Spinal cord (tissue), 10 donors: ENCODE data around the gene NYAP2. TPM values are rescaled to one million over a fixed set of nuclear protein-coding genes. Genes with fewer than 3 reads are reported as not detected.
A peak's percentile ranks its signal among the peaks of the same experiment; 100 is the strongest.

Experiments
- DNase-seq, 6 donors: peaks; one replicate each; pipeline versions ENCODE4 v3.0.0 to v3.0.0-alpha.2; 2013 to 2015; ENCODE audit warnings: low spot score in 6 of 6, low read depth in 4 of 6
- H3K27ac ChIP-seq: one replicate; pipeline ENCODE4 v1.5.1; 2013; ENCODE audit warnings: low read depth, low read length, control low read depth
- H3K27me3 ChIP-seq: one replicate; pipeline ENCODE4 v1.6.1; 2013; ENCODE audit warnings: low read length; ENCODE audit not compliant: control insufficient read depth, insufficient read depth
- H3K36me3 ChIP-seq: one replicate; pipeline ENCODE4 v1.6.1; 2013; ENCODE audit warnings: low read length; ENCODE audit not compliant: control insufficient read depth, insufficient read depth
- H3K4me1 ChIP-seq: one replicate; pipeline ENCODE4 v1.6.1; 2013; ENCODE audit warnings: low read length; ENCODE audit not compliant: control insufficient read depth, insufficient read depth
- H3K4me3 ChIP-seq: one replicate; pipeline ENCODE4 v1.5.1; 2013; ENCODE audit warnings: low read depth, low read length, control low read depth
- H3K9me3 ChIP-seq: one replicate; pipeline ENCODE4 v1.6.1; 2013; ENCODE audit warnings: low read length; ENCODE audit not compliant: control insufficient read depth, insufficient read depth
- WGBS: methylation state at CpG from one replicate; pipeline ENCODE4 v1.1.5; 2013; ENCODE audit warnings: missing lambda C conversion rate; ENCODE audit not compliant: insufficient coverage; 5-methylcytosine and 5-hydroxymethylcytosine counted together
- polyA plus RNA-seq, 2 donors: library from polyadenylated mRNA; unstranded; fragments of 120-200 nt; gene quantifications; one replicate each; pipeline ENCODE4 v1.2.1, GENCODE V29; 2013; ENCODE audit not compliant: insufficient read length in 2 of 2
- total RNA-seq, 2 donors: library from RNA; depleted of rRNA in 1 of 2; stranded (reverse); fragments of 120-200 nt in 1 of 2; fragments of >200 nt in 1 of 2; gene quantifications; one replicate each; pipeline versions ENCODE4 v1.2.3 to v1.2.4, GENCODE V29; 2013 to 2014
- donor health status: healthy.

NYAP2 gene
- total and polyA plus RNA-seq, 4 donors: 3.7 to 12.6 (median 7.2) TPM

- Histone ChIP-seq H3K9me3 (no peaks in the 10 kb centered on the region), H3K4me3 (no peak overlapping the region)
- WGBS: no CpG with 5 or more reads among the region's 6 CpGs
Observed at GRCh38 chr2:225454412-225454811, 54.9 kb downstream of the NYAP2 start.

GRCh38 chr2:225456619-225457260 lies 57.2 kb downstream of the NYAP2 start:
- Histone ChIP-seq H3K4me3 (no peak overlapping the region), H3K9me3 (no peaks in the 10 kb centered on the region), H3K36me3 (no peaks in the 10 kb centered on the region), H3K4me1 (no peaks in the 10 kb centered on the region), H3K27ac (no peak overlapping the region), H3K27me3 (no peaks in the 10 kb centered on the region)
- no CpG with 5 or more reads among the region's 6 CpGs for WGBS
- no peak for DNase-seq

More at GRCh38 chr2:225454412-225454811, 54.9 kb downstream of the NYAP2 start:
- no peak for DNase-seq
- no peak overlapping the region for H3K27ac ChIP-seq
- no peaks in the 10 kb centered on the region for H3K27me3 ChIP-seq
- H3K4me1 ChIP-seq: no peaks in the 10 kb centered on the region
- no peaks in the 10 kb centered on the region for H3K36me3 ChIP-seq

GRCh38 chr2:225457482-225457881 lies 58.0 kb downstream of the NYAP2 start:
- Histone ChIP-seq H3K27me3 (no peaks in the 10 kb centered on the region), H3K27ac (no peak overlapping the region), H3K4me1 (no peaks in the 10 kb centered on the region), H3K36me3 (no peaks in the 10 kb centered on the region), H3K9me3 (no peaks in the 10 kb centered on the region), H3K4me3 (no peak overlapping the region)
- peak in 1 of 6 donors; percentile 83 for DNase-seq
- no CpG with 5 or more reads among the region's 1 CpG for WGBS

- Histone ChIP-seq H3K4me1 (no peaks in the 10 kb centered on the region), H3K27ac (no peak overlapping the region), H3K36me3 (no peaks in the 10 kb centered on the region), H3K27me3 (no peaks in the 10 kb centered on the region), H3K4me3 (no peak overlapping the region), H3K9me3 (no peaks in the 10 kb centered on the region)
- no peak for DNase-seq
- no CpG with 5 or more reads among the region's 2 CpGs for WGBS
Observed at GRCh38 chr2:225458431-225459117, 59.1 kb downstream of the NYAP2 start.

GRCh38 chr2:225462417-225462816 lies 62.9 kb downstream of the NYAP2 start:
- WGBS: no CpG with 5 or more reads among the region's 2 CpGs
- H3K27me3 ChIP-seq: no peaks in the 10 kb centered on the region
- H3K36me3 ChIP-seq: no peaks in the 10 kb centered on the region
- H3K4me1 ChIP-seq: no peaks in the 10 kb centered on the region
- H3K4me3 ChIP-seq: no peak overlapping the region
- DNase-seq: no peak
- H3K9me3 ChIP-seq: no peaks in the 10 kb centered on the region
- no peak overlapping the region for H3K27ac ChIP-seq

- Histone ChIP-seq H3K4me3 (no peak overlapping the region), H3K9me3 (no peaks in the 10 kb centered on the region), H3K27me3 (no peaks in the 10 kb centered on the region), H3K36me3 (no peaks in the 10 kb centered on the region), H3K27ac (no peak overlapping the region), H3K4me1 (no peaks in the 10 kb centered on the region)
- DNase-seq: no peak
Observed at GRCh38 chr2:225462945-225463344, 63.4 kb downstream of the NYAP2 start.

- Histone ChIP-seq H3K9me3 (no peaks in the 10 kb centered on the region), H3K27ac (no peak overlapping the region), H3K4me1 (no peaks in the 10 kb centered on the region), H3K4me3 (no peak overlapping the region), H3K36me3 (no peaks in the 10 kb centered on the region), H3K27me3 (no peaks in the 10 kb centered on the region)
- no CpG with 5 or more reads among the region's 1 CpG for WGBS
- DNase-seq: no peak
Observed at GRCh38 chr2:225463449-225463848, 63.9 kb downstream of the NYAP2 start.

- no peaks in the 10 kb centered on the region for H3K9me3 ChIP-seq
- no peak overlapping the region for H3K27ac ChIP-seq
- no peak for DNase-seq
- H3K27me3 ChIP-seq: no peaks in the 10 kb centered on the region
- no peak overlapping the region for H3K4me3 ChIP-seq
- no peaks in the 10 kb centered on the region for H3K36me3 ChIP-seq
- 100% methylated on average over 4 of the region's 10 CpGs for WGBS
- no peaks in the 10 kb centered on the region for H3K4me1 ChIP-seq
Observed at GRCh38 chr2:225464346-225465025, 65.0 kb downstream of the NYAP2 start.

- Histone ChIP-seq H3K36me3 (no peaks in the 10 kb centered on the region), H3K27me3 (no peaks in the 10 kb centered on the region), H3K4me1 (no peaks in the 10 kb centered on the region), H3K9me3 (no peaks in the 10 kb centered on the region), H3K27ac (no peak overlapping the region), H3K4me3 (no peak overlapping the region)
- 21% methylated on average over 4 of the region's 4 CpGs for WGBS
- DNase-seq: peak in 2 of 6 donors; percentile 50 to 73
Observed at GRCh38 chr2:225465827-225466226, 66.3 kb downstream of the NYAP2 start.
